ENCODE data around the gene PIM3. TPM values are rescaled to one million over a fixed set of nuclear protein-coding genes. Genes with fewer than 3 reads are reported as not detected.
"Not testable (repeated sequence)": the region's sequence is repeated elsewhere in the genome, so short reads cannot be mapped to it uniquely, and the experiment has no call there.

Gene PIM3
- total RNA-seq, 1 donor from 2014 or later, result 215 TPM

DNA sequence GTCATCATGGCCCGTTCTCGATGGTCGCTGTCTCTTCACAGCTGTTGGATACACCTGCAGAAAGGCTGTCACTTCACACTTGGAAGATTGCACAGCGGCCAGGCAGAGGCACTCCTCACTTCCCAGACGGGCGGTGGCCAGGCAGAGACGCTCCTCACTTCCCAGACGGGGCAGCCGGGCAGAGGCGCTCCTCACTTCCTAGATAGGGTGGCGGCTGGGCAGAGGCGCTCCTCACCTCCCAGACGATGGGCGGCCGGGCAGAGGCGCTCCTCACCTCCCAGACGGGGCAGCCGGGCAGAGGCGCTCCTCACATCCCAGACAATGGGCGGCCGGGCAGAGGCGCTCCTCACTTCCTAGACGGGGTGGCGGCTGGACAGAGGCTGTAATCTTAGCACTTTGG lies 29.3 kb downstream of the PIM3 start:
- H3K36me3 Mint-ChIP-seq (ENCODE audit: low read depth); H3K27ac Mint-ChIP-seq; intact Hi-C loops (cut with micrococcal nuclease): not testable (repeated sequence)

DNA sequence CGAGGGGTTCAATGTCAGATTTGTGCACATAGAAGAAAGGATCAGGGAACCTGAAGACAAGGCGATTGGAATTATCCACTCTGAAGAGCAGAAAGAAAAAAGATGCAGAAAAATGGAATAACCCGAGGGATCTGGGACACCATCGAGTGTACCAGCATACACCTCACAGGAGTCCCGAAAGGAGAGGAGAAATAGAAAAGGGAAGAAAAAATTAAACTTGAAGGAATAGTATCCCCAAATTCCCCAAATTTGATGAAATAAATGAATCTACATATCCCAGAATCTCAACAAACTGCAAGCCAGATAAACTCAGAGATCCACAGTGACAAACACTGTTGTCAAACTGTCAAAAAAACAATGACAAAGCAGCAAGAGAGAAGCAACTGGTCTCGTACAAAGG lies 30.6 kb downstream of the PIM3 start:
- Mint-ChIP-seq H3K9me3 (peaks cover 38% of the 10 kb centered on the region), H3K27ac (no peak overlapping the region), H3K4me3 (ENCODE audit: low read depth) (no peak overlapping the region), H3K4me1 (ENCODE audit: low read depth) (peaks cover 3% of the 10 kb centered on the region), H3K36me3 (ENCODE audit: low read depth) (peaks cover 3% of the 10 kb centered on the region), H3K27me3 (ENCODE audit: low read depth) (peaks cover 17% of the 10 kb centered on the region)
- no peak for DNase-seq (ENCODE audit: low spot score)
- intact Hi-C loops (cut with micrococcal nuclease), result no loop called here

More for the DNA sequence above, 29.3 kb downstream of the PIM3 start:
- DNase-seq (ENCODE audit: low spot score); H3K4me3 Mint-ChIP-seq (ENCODE audit: low read depth); H3K4me1 Mint-ChIP-seq (ENCODE audit: low read depth): not testable (repeated sequence)
- Mint-ChIP-seq H3K27me3 (ENCODE audit: low read depth) (peaks cover 25% of the 10 kb centered on the region), H3K9me3 (peaks cover 45% of the 10 kb centered on the region)

DNA sequence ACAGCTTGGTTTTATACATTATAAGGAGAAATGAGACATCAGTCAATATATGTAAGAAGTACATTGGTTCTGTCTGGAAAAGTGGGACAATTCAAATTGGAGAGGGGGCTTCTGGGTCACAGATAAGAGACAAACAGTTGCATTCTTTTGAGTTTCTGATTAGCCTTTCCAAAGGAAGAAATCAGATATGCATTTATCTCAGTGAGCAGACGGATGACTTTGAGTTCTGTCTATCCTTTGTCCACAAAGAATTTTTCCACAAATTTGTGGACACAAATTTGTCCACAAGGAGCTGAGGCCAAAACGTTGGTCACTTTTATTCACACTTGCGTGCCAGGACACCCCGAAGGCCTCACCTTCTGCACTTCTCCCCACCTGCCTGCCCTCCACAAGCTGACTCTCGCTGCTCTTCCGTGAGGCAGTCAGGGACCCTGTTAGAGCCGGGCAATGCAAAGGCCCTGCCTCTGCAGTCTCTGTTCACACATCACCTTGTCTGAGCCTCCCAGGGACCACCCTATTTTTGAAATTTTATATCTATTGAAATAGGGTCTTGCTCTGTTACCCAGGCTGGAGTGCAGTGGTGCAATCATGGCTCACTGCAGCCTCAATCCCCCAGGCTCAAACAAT lies 31.4 kb downstream of the PIM3 start:
- intact Hi-C loops (cut with micrococcal nuclease), result loop anchor here (2.0 kb wide), 1 partner anchor 15 kb away; no protein-coding TSS in a partner anchor
- H3K36me3 Mint-ChIP-seq (ENCODE audit: low read depth), result peaks cover 3% of the 10 kb centered on the region
- peaks cover 9% of the 10 kb centered on the region for H3K27me3 Mint-ChIP-seq (ENCODE audit: low read depth)
- H3K9me3 Mint-ChIP-seq, result peaks cover 30% of the 10 kb centered on the region
- no peak for DNase-seq (ENCODE audit: low spot score)
- no peak overlapping the region for H3K27ac Mint-ChIP-seq
- no peak overlapping the region for H3K4me3 Mint-ChIP-seq (ENCODE audit: low read depth)
- peaks cover 3% of the 10 kb centered on the region for H3K4me1 Mint-ChIP-seq (ENCODE audit: low read depth)

DNA sequence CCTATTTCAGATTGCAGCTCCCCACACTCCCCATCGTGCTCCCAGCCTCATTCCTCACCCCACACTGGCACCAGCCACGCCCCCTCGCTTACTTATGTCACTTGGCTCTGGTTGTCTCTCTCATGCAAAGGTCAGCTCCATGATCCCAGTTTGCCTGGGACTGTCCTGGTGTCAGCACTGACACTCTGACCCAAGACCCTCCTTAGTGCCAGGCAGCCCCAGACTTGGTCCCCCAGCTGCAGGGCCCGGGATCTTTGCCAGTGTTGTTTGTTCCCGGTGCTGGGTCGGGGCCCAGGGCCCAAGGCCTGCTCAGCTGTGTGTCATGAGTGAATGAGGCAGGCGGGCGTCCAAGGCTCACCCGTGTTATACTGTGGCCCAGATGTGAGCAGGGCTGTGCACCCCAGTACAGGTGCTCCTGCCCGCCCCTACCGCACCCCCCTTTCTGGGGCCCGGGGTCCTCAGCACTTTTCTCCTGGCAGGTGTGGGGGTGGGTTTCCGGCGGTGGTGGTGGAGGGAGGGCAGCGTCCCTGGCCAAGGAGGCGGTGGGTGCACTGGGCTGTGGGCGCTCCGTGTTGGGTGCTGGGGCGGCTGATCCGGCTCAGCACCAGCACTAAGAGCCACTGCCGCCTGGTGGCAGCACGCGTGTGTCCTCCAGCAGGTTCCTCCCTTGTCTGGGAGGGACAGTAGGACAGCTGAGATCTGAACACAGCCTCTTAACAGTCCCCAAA lies 32.5 kb downstream of the PIM3 start:
- peaks cover 3% of the 10 kb centered on the region for H3K4me1 Mint-ChIP-seq (ENCODE audit: low read depth)
- intact Hi-C loops (cut with micrococcal nuclease), result loop anchor here (1.0 to 2.0 kb wide), 3 partner anchors 16 to 62 kb away; no protein-coding TSS in a partner anchor
- peaks cover 3% of the 10 kb centered on the region for H3K36me3 Mint-ChIP-seq (ENCODE audit: low read depth)
- H3K27ac Mint-ChIP-seq, result no peak overlapping the region
- no peak overlapping the region for H3K4me3 Mint-ChIP-seq (ENCODE audit: low read depth)
- peaks cover 25% of the 10 kb centered on the region for H3K9me3 Mint-ChIP-seq
- H3K27me3 Mint-ChIP-seq (ENCODE audit: low read depth), result peaks cover 7% of the 10 kb centered on the region
- peak; percentile 49 for DNase-seq (ENCODE audit: low spot score)

DNA sequence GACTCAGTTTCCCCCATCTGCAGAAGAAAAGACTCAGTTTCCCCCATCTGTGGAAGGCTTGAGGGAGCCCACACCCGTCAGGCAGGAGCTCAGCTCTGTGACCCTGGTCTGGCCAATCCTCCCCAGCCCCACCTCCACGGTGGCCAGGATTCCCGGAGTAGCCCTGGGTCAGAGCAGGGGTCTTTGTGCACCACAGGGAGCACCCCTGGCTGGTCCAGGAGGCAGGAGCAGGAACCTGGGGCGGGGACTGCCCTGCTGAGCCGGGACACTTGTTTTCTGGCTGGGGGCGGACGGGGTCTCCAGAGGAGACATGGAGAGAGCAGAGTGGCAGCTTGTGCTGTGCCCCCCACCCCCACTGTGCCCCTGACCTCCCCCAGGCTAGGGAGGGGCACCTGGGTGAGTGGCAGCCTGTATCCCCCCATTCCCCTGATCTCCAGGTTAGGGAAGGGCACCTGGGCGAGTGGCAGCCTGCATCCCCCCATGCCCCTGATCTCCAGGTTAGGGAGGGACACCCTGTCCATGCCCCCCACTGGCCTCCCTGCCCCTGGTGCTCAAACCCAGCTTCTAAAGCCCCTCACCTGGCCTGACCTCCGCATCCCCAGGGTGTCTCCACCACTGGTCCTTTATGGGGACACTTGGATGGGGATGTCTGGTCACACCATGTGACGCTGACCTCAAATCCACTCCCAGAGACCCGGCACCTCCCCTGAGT lies 33.2 kb downstream of the PIM3 start:
- Mint-ChIP-seq H3K9me3 (peaks cover 20% of the 10 kb centered on the region), H3K4me1 (ENCODE audit: low read depth) (peaks cover 3% of the 10 kb centered on the region), H3K27me3 (ENCODE audit: low read depth) (peaks cover 4% of the 10 kb centered on the region), H3K36me3 (ENCODE audit: low read depth) (no peaks in the 10 kb centered on the region), H3K4me3 (ENCODE audit: low read depth) (no peak overlapping the region), H3K27ac (no peak overlapping the region)
- DNase-seq (ENCODE audit: low spot score), result no peak
- intact Hi-C loops (cut with micrococcal nuclease), result loop anchor here (1.0 to 2.0 kb wide), 3 partner anchors 17 to 63 kb away; no protein-coding TSS in a partner anchor

DNA sequence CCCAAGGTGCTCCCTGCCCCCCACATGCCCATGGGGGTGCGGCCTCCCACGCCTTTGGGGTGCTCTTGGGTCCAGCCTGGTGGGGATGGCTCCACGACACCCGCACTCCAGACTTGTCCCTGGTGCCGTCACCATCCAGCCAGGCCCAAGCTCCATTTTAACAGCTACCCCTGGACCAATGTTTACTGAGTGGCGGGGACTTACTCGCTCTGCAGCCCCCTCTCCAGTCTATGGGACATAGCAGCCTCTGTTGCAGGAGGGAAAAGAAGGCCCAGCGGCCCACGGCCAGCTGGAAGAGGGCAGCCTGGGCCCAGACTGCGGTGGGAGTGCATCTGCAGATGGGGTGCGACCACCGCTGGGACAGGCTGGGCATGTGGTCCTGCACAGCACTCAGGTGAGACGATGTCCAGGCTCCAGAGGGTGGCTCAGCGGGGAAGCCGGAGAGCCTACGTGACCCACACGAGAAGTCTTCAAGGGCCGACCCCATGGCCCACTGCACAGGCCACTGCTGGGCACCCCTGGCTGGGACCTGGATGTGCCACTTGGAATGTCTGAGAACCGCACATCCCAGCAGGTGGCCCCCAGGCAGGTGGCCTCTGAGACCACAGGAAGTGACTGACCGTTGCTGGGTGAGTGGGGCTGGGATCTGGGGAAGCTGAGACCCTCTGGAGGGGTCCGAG lies 33.9 kb downstream of the PIM3 start:
- H3K27me3 Mint-ChIP-seq (ENCODE audit: low read depth), result peaks cover 3% of the 10 kb centered on the region
- DNase-seq (ENCODE audit: low spot score), result no peak
- no peaks in the 10 kb centered on the region for H3K36me3 Mint-ChIP-seq (ENCODE audit: low read depth)
- H3K4me3 Mint-ChIP-seq (ENCODE audit: low read depth), result no peak overlapping the region
- intact Hi-C loops (cut with micrococcal nuclease), result no loop called here
- H3K9me3 Mint-ChIP-seq, result peaks cover 19% of the 10 kb centered on the region
- no peak overlapping the region for H3K27ac Mint-ChIP-seq
- peaks cover 3% of the 10 kb centered on the region for H3K4me1 Mint-ChIP-seq (ENCODE audit: low read depth)

DNA sequence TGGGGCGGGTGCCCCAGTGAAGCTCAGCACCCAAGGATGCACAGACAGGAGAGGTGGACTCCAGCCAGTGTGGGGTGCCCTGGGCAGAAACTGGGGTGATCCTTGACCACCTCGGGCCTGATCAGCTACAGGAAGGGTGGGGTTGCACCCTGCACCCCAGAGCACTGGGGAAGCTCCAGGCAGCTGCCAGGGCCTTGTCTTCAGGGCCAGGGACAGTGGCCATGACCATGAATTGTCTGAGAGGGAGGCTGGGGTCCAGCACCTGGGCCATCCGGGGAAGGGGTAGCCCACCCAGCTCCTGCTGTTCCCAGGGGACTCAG lies 34.4 kb downstream of the PIM3 start:
- Mint-ChIP-seq H3K4me3 (ENCODE audit: low read depth) (no peak overlapping the region), H3K4me1 (ENCODE audit: low read depth) (peaks cover 3% of the 10 kb centered on the region), H3K36me3 (ENCODE audit: low read depth) (no peaks in the 10 kb centered on the region), H3K9me3 (peaks cover 19% of the 10 kb centered on the region), H3K27ac (no peak overlapping the region), H3K27me3 (ENCODE audit: low read depth) (peaks cover 3% of the 10 kb centered on the region)
- intact Hi-C loops (cut with micrococcal nuclease), result no loop called here
- no peak for DNase-seq (ENCODE audit: low spot score)

DNA sequence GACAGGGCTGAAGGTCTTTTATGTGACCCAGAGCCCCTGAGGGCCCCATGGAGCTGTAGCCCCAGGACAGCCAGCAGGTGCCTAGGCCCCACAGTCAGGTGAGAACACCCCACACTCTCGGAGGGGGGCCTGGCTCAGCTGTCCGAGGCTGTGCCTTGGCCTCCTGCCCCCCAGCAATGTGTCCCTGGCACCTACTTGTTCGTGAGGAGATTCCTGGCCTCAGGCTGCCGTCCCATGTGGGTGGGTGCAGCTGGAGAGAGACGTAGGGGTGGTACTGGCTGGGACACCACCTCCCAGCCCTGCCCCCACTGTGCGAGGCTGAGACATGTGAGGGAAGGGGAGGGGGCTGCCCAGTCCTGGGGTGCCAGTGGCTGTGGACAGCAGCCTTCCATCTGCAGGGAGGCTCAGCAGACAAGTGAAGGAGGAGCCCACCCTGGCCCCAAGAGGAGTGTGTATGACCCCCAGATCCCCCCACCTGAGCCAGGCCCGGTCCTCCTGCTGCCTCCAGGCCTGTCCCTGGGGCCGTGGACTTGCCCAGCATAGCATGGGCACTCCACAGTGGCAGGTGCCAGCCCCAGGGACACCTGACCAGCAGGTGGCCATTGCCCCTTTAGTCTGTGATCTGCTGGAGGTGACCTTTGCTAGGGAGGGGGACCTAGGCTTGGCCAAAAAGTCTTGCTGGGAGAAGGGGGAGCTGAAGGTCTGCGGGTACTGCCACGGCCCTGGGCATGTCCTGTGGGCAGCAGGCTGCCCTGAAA lies 35.0 kb downstream of the PIM3 start:
- peaks cover 3% of the 10 kb centered on the region for H3K27me3 Mint-ChIP-seq (ENCODE audit: low read depth)
- H3K36me3 Mint-ChIP-seq (ENCODE audit: low read depth), result no peaks in the 10 kb centered on the region
- DNase-seq (ENCODE audit: low spot score), result no peak
- peaks cover 15% of the 10 kb centered on the region for H3K9me3 Mint-ChIP-seq
- H3K4me1 Mint-ChIP-seq (ENCODE audit: low read depth), result peaks cover 3% of the 10 kb centered on the region
- intact Hi-C loops (cut with micrococcal nuclease), result no loop called here
- H3K4me3 Mint-ChIP-seq (ENCODE audit: low read depth), result no peak overlapping the region
- no peak overlapping the region for H3K27ac Mint-ChIP-seq

DNA sequence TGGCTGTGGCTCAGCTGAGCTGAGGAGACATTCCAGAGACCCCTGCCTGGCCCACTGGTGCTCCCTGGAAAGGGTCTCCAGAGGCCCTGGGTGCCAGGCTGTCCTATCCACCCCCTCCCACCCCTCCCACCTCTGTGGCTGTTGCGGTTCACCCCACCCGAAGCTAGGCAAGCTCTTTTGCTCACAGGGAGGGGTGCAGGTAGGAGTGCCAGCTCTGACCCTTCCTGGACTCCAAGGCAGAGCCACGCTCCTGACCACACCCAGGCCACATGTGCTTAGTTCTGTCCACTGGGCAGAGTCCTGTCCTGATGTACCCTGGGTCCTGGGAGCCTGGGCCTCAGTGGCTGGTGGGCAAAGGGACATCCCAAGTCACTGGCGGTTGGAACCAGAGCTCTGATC lies 35.5 kb downstream of the PIM3 start:
- H3K27me3 Mint-ChIP-seq (ENCODE audit: low read depth), result peaks cover 3% of the 10 kb centered on the region
- no peak for DNase-seq (ENCODE audit: low spot score)
- H3K27ac Mint-ChIP-seq, result no peak overlapping the region
- peaks cover 3% of the 10 kb centered on the region for H3K4me1 Mint-ChIP-seq (ENCODE audit: low read depth)
- peaks cover 9% of the 10 kb centered on the region for H3K9me3 Mint-ChIP-seq
- H3K4me3 Mint-ChIP-seq (ENCODE audit: low read depth), result no peak overlapping the region
- no peaks in the 10 kb centered on the region for H3K36me3 Mint-ChIP-seq (ENCODE audit: low read depth)
- intact Hi-C loops (cut with micrococcal nuclease), result no loop called here

DNA sequence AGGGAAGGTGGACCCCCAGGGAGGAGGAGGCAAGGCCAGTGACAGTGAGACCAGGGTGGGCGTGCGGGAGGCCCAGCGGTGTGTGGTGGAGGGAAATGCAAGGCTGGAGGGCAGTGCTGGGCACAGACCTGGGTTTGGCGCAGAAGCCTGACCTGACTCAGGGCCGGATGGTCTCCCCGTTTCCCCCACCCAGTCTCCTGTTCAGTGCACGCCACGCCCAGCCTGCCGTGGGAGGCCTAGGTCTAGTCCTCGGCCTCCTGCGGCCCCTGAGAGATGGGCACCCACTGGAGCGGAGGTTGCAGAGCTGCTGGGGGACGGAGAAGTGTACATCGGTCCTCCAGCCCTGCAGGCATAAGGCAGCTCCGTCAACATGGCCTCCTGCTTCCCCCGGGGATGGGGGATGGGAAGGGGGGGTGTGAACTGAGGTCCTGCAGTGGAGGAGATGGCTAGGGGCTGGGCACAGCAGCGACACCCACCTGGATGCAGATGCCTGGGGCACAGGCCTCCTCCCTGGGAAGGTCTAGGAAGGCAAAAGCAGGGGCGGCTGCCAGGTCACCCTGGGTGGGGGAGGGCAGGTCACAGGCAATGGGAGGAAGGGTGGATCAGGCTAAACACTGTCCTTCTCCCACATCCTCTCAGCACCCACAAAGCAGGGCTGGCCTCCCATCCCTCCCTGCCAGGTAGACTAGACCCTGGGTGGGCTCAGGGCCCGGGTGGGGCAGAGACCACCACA lies 36.1 kb downstream of the PIM3 start:
- Mint-ChIP-seq H3K4me3 (ENCODE audit: low read depth) (no peak overlapping the region), H3K4me1 (ENCODE audit: low read depth) (peaks cover 3% of the 10 kb centered on the region), H3K27ac (no peak overlapping the region), H3K9me3 (peaks cover 5% of the 10 kb centered on the region), H3K36me3 (ENCODE audit: low read depth) (no peaks in the 10 kb centered on the region), H3K27me3 (ENCODE audit: low read depth) (peaks cover 2% of the 10 kb centered on the region)
- no peak for DNase-seq (ENCODE audit: low spot score)
- intact Hi-C loops (cut with micrococcal nuclease), result no loop called here

DNA sequence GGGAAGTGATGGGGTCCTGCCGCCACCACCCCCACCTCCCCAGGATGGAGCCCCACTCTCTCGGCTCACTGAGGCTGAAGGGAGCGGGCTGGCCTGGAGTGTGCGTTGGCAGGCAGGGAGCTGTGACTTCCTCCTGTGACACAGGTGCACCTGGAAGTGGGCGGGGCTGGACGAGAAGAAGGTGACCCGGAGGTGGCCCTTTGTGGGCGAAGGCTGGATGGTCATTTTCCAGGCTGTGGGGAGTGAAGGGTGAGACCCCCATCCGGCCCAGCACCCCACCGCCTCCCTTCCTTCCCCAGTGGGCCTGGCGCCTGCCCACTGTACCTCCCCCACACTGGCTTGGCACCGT lies 36.7 kb downstream of the PIM3 start:
- Mint-ChIP-seq H3K9me3 (no peaks in the 10 kb centered on the region), H3K27me3 (ENCODE audit: low read depth) (no peaks in the 10 kb centered on the region), H3K36me3 (ENCODE audit: low read depth) (no peaks in the 10 kb centered on the region), H3K27ac (no peak overlapping the region), H3K4me1 (ENCODE audit: low read depth) (peaks cover 3% of the 10 kb centered on the region), H3K4me3 (ENCODE audit: low read depth) (no peak overlapping the region)
- intact Hi-C loops (cut with micrococcal nuclease), result no loop called here
- no peak for DNase-seq (ENCODE audit: low spot score)
